Effector memory CD8-positive, alpha-beta T cell (primary cell): ENCODE data around the gene MAP3K7CL.

Experiments
- ATAC-seq: fragments of 150-1000 bp; cut with Tn5 transposase; replicated peaks from 2 replicates; pipeline ENCODE4 v1.10.0; 2021; ENCODE audit warnings: mild to moderate bottlenecking, moderate library complexity
- DNase-seq, 3 experiments: peaks; one replicate each; pipeline ENCODE4 v3.0.0; 2021
- H3K27ac Mint-ChIP-seq, 2 donors: one replicate each; pipeline ENCODE4 v1.8.0; 2022; ENCODE audit warnings: mild to moderate bottlenecking in 2 of 2, mixed read lengths in 2 of 2, moderate library complexity in 2 of 2
- H3K27me3 Mint-ChIP-seq, 2 donors: one replicate each; pipeline ENCODE4 v1.8.0; 2022; ENCODE audit warnings: mixed read lengths in 2 of 2
- H3K36me3 Mint-ChIP-seq: one replicate; pipeline ENCODE4 v1.8.0; 2022; ENCODE audit warnings: mild to moderate bottlenecking, moderate library complexity, mixed read lengths; ENCODE audit not compliant: insufficient read depth
- H3K4me1 Mint-ChIP-seq, 2 donors: one replicate each; pipeline ENCODE4 v1.8.0; 2022; ENCODE audit warnings: low read depth in 2 of 2, mixed read lengths in 2 of 2
- H3K4me3 Mint-ChIP-seq, 2 donors: one replicate each; pipeline ENCODE4 v1.8.0; 2022; ENCODE audit warnings: mild to moderate bottlenecking in 2 of 2, mixed read lengths in 2 of 2, moderate library complexity in 2 of 2
- H3K9me3 Mint-ChIP-seq, 2 donors: one replicate each; pipeline ENCODE4 v1.8.0; 2022; ENCODE audit warnings: mixed read lengths in 2 of 2
- total RNA-seq, 9 experiments: gene quantifications; one replicate each; lab custom pipeline; 2026; lab: John Stamatoyannopoulos, UW

The MAP3K7CL gene, protein sequence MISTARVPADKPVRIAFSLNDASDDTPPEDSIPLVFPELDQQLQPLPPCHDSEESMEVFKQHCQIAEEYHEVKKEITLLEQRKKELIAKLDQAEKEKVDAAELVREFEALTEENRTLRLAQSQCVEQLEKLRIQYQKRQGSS
- total RNA-seq = 0.39 to 8.7 (median 2.0) reads per million in 9 experiments

GRCh38 chr21:29130270-29130969 lies at the start of gene MAP3K7CL:
Gene MAP3K7CL, plus strand, starts transcription at chr21:29130644. Its CDS starts 2,701 bp downstream, at chr21:29133345.
- no peaks in the 10 kb centered on the region for H3K4me1 Mint-ChIP-seq
- H3K36me3 Mint-ChIP-seq = no peaks in the 10 kb centered on the region
- no peaks in the 10 kb centered on the region for H3K9me3 Mint-ChIP-seq
- H3K27ac Mint-ChIP-seq = no peak within 1 kb of the TSS
- no peaks in the 10 kb centered on the region for H3K27me3 Mint-ChIP-seq
- no peak within 1 kb of the TSS for H3K4me3 Mint-ChIP-seq
- no peak for DNase-seq
- no peak for ATAC-seq

- ATAC-seq = no peak
- peak overlapping the region; percentile 35 to 49 for H3K27ac Mint-ChIP-seq
- H3K4me1 Mint-ChIP-seq = peaks cover 28 to 37% of the 10 kb centered on the region in 2 donors
- H3K9me3 Mint-ChIP-seq = peaks cover 0 to 6% of the 10 kb centered on the region in 2 donors
- H3K27me3 Mint-ChIP-seq = no peaks in the 10 kb centered on the region
- no peak for DNase-seq
- peaks cover 11% of the 10 kb centered on the region for H3K36me3 Mint-ChIP-seq
- peak overlapping the region in 1 of 2 donors; percentile 20 for H3K4me3 Mint-ChIP-seq
These were observed 48.2 kb upstream of the MAP3K7CL start for GRCh38 chr21:29082046-29082815.

GRCh38 chr21:29083306-29083705 lies 47.1 kb upstream of the MAP3K7CL start:
- H3K36me3 Mint-ChIP-seq = peaks cover 5% of the 10 kb centered on the region
- H3K4me3 Mint-ChIP-seq = no peak overlapping the region

GRCh38 chr21:29084372-29084771 lies 46.1 kb upstream of the MAP3K7CL start:
- Mint-ChIP-seq H3K27ac (no peak overlapping the region), H3K27me3 (no peaks in the 10 kb centered on the region), H3K4me3 (no peak overlapping the region), H3K4me1 (peaks cover 14 to 18% of the 10 kb centered on the region in 2 donors), H3K36me3 (peaks cover 9% of the 10 kb centered on the region), H3K9me3 (no peaks in the 10 kb centered on the region)
- ATAC-seq (no peak), DNase-seq (no peak)

More at GRCh38 chr21:29083306-29083705, 47.1 kb upstream of the MAP3K7CL start:
- peaks cover 23 to 29% of the 10 kb centered on the region in 2 donors for H3K4me1 Mint-ChIP-seq
- no peak for ATAC-seq
- no peak for DNase-seq
- no peaks in the 10 kb centered on the region for H3K27me3 Mint-ChIP-seq
- peak overlapping the region in 1 of 2 donors; percentile 21 for H3K27ac Mint-ChIP-seq
- H3K9me3 Mint-ChIP-seq = peaks cover 0 to 6% of the 10 kb centered on the region in 2 donors

DNA sequence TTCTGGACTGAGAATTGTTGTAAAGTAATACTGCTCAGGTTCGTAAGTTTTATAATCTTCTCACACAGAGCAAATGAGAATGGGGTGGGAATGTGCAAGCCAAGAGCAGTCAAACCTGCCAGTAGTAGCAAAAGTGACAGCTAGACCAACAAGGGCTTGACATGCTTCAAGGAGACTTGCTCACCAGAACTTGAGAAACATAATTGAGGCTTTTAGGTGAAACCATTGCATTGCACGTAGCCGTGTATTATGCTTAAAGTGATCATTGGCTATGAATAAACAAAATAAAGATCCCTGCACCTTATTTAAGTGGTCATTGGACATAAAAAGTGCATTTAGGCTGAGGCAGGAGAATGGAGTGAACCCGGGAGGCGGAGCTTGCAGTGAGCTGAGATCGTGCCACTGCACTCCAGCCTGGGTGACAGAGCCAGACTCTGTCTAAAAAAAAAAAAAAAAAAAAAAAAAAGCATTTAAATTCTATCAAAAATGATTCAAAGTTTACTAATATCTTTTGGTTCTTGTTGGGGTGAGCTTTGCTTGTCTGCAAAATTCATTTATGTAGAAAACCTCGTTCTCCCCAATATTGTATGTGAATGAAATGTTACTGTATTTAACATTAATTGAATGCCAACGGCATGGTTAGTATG lies 45.2 kb upstream of the MAP3K7CL start:
- no peak overlapping the region for H3K27ac Mint-ChIP-seq
- no peak for ATAC-seq
- no peak overlapping the region for H3K4me3 Mint-ChIP-seq
- H3K27me3 Mint-ChIP-seq = no peaks in the 10 kb centered on the region
- DNase-seq = no peak
- peaks cover 7 to 17% of the 10 kb centered on the region in 2 donors for H3K4me1 Mint-ChIP-seq
- no peaks in the 10 kb centered on the region for H3K9me3 Mint-ChIP-seq
- H3K36me3 Mint-ChIP-seq = peaks cover 9% of the 10 kb centered on the region

DNA sequence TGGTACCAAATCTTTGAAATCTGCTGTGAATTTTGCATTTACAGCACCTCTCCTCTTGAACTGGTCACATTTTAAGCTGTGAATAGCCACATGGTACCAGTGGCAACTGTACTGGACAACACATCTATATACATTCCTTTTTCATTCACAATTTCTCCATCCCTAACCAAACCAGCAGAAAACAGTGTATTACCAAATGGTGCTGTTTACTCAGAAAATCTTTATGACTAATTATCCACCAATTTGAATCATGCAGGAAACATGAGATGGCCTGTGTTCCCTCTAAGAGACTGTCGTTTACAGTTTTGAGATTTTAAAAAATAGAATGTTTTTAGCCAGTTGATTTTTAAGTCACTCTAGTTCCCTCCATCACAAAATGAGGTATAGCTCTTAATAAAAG lies 39.4 kb upstream of the MAP3K7CL start:
- ATAC-seq (no peak), DNase-seq (no peak)
- Mint-ChIP-seq H3K4me1 (peaks cover 0 to 8% of the 10 kb centered on the region in 2 donors), H3K27me3 (no peaks in the 10 kb centered on the region), H3K9me3 (no peaks in the 10 kb centered on the region), H3K4me3 (no peak overlapping the region), H3K27ac (no peak overlapping the region), H3K36me3 (peaks cover 16% of the 10 kb centered on the region)

- Mint-ChIP-seq H3K4me3 (no peak overlapping the region), H3K36me3 (peaks cover 11% of the 10 kb centered on the region), H3K9me3 (no peaks in the 10 kb centered on the region), H3K27ac (no peak overlapping the region), H3K27me3 (no peaks in the 10 kb centered on the region), H3K4me1 (peaks cover 0 to 8% of the 10 kb centered on the region in 2 donors)
- DNase-seq (no peak), ATAC-seq (no peak)
These were observed 38.1 kb upstream of the MAP3K7CL start for GRCh38 chr21:29092102-29092959.

DNA sequence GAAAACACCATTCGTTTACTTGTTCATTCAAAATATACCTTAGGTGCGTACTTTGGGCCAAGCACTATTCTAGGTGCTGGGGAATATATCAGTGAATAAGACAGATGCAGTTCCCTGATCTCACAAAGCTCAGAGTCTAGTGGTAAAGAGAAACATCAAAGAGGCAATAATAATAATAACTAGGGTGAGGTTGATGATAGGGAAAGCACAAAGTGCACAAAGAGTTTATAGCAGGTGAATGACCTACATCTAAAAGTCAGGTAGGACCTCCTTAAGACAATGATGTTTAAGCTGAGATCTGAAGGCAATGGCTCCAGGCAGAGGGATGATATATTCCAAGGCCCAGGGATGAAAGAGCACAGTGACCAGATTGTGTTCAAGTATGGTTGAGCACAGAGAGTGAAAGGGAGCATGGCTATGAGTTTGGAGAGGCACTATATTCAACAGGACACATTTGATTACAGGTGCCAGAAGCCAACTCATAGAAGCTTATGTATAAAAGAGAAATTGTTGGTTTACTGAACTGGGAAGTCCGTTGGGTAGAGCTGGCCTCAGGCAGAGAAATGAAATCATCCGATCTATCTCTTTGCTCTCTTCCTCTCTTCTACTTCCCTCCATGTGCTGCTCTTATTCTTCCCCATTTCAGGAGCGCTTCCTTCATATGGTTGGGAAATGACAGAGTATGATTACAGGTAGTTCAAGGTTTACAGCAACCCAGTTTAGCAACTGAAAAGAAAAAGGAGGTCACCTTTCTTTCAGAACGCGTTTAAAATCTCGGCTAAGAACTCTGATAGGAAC lies 34.0 kb upstream of the MAP3K7CL start:
- Mint-ChIP-seq H3K4me3 (no peak overlapping the region), H3K9me3 (no peaks in the 10 kb centered on the region), H3K4me1 (no peaks in the 10 kb centered on the region), H3K27ac (no peak overlapping the region), H3K27me3 (no peaks in the 10 kb centered on the region), H3K36me3 (peaks cover 7% of the 10 kb centered on the region)
- ATAC-seq (no peak), DNase-seq (no peak)

GRCh38 chr21:29098156-29098555 lies 32.3 kb upstream of the MAP3K7CL start:
- ATAC-seq (no peak), DNase-seq (no peak)
- Mint-ChIP-seq H3K4me3 (no peak overlapping the region), H3K9me3 (no peaks in the 10 kb centered on the region), H3K27ac (no peak overlapping the region), H3K27me3 (no peaks in the 10 kb centered on the region), H3K4me1 (no peaks in the 10 kb centered on the region), H3K36me3 (peaks cover 4% of the 10 kb centered on the region)

DNA sequence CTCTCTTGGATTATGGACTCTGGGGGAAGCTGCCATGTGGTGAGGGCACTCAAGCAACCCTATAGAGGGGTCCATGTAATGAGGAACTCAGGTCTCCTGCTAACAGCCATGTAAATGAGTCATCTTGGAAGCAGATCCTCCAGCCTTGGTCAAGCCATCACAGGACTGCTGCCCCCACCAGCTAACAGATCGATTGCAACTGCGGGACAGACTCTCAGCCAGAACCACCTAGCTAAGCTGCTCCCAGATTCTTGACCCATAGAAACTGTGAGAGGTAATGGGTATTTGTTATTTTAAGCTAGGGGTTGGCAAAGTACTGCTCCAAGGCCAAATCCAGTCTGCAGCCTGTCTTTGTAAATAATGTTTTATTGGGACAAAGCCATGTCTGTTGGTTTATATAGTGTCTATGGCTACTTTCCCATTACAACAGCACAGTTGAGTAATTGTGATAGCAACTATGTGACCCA lies 27.6 kb upstream of the MAP3K7CL start:
- no peak for DNase-seq
- ATAC-seq = no peak
- no peaks in the 10 kb centered on the region for H3K9me3 Mint-ChIP-seq
- no peaks in the 10 kb centered on the region for H3K27me3 Mint-ChIP-seq
- no peak overlapping the region for H3K4me3 Mint-ChIP-seq
- H3K4me1 Mint-ChIP-seq = no peaks in the 10 kb centered on the region
- no peaks in the 10 kb centered on the region for H3K36me3 Mint-ChIP-seq
- no peak overlapping the region for H3K27ac Mint-ChIP-seq

DNA sequence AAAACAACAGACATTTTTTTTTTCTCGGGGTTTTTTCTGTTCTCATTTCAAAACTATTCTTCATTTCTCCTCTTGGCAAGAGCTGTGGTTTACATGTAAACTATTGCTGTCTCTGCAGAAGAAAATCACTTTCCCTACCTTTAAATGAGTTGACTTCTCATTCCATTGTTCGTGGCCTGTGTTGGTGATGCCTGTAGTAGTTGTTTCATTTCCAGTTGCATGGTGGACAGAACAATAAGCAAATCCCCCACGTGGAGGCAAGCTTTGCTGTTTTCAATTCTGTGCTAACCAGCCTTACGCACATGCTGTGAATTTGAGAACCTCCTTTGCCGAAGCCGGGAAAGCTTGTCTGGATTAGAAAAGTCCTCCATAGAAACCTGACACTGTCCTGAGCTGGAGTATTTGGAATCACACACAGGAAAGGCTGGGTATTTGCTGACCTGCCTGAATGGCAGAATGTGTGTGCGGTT lies 26.2 kb upstream of the MAP3K7CL start:
- H3K4me1 Mint-ChIP-seq = no peaks in the 10 kb centered on the region
- no peak for DNase-seq
- no peaks in the 10 kb centered on the region for H3K9me3 Mint-ChIP-seq
- H3K27me3 Mint-ChIP-seq = no peaks in the 10 kb centered on the region
- no peak for ATAC-seq
- H3K27ac Mint-ChIP-seq = no peak overlapping the region
- H3K36me3 Mint-ChIP-seq = no peaks in the 10 kb centered on the region
- H3K4me3 Mint-ChIP-seq = no peak overlapping the region

GRCh38 chr21:29105218-29105617 lies 25.2 kb upstream of the MAP3K7CL start:
- no peaks in the 10 kb centered on the region for H3K36me3 Mint-ChIP-seq
- H3K4me3 Mint-ChIP-seq = no peak overlapping the region
- DNase-seq (no peak), ATAC-seq (no peak)
- H3K4me1 Mint-ChIP-seq = no peaks in the 10 kb centered on the region
- H3K9me3 Mint-ChIP-seq = no peaks in the 10 kb centered on the region
- no peak overlapping the region for H3K27ac Mint-ChIP-seq
- H3K27me3 Mint-ChIP-seq = no peaks in the 10 kb centered on the region
